Activated CD8-positive, alpha-beta memory T cell treated with anti-CD3 and anti-CD28 coated beads, Interleukin-2, amount 50 U/mL, for 24 hours (primary cell): ENCODE results near the gene GRAMD1B.
"Not testable (repeated sequence)": the region's sequence is repeated elsewhere in the genome, so short reads cannot be mapped to it uniquely, and the experiment has no call there.

Experiments
- DNase-seq: peaks from one replicate; pipeline ENCODE4 v3.0.0-alpha.2; 2020; ENCODE audit errors: extremely low read depth

The GRAMD1B gene

DNA sequence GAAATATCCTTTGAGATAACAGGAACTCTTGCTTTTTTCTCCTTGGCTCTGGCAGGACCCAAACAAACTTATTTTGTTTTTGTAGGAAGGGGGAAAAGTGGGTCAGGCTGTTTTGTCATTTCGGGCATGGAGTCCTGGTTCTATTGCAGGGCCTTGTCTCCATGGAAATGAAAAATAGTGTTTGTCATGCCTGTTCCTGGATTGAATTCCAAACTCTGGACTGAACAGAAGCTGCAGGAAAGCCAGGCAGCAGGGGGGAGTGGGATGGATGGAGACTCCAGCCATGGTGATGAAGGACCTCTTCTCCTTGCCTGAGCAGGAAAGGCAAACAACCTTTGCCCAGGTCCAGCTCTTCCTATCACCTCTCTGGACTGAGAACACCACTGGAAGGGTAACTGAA is 137.4 kb downstream of the GRAMD1B start:
- DNase-seq, result no peak

DNA sequence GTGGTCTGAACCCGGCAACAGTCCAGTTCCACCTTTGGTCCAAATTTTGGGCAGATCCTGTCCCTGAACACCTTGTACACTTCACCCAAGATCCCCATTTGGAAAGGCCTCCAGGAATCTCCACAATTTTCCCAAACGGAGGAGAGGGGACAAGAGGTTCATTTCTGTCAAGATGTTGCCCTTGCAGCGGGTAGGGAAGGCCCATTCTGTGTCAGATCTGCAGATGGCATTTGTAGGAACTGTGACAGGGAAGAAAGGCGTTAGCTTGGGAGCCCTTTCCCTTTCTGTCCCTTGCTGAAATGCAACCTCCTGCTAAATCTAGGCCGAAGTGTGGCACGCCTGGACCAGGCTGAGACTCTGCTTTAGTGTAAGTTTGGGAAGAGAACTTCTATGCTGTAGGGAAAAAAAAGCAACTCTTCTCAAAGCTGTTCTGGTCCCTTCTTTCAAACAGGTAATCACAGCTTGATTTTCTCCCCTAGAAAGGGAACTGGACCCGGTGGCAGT is 138.3 kb downstream of the GRAMD1B start:
- DNase-seq, result no peak

DNA sequence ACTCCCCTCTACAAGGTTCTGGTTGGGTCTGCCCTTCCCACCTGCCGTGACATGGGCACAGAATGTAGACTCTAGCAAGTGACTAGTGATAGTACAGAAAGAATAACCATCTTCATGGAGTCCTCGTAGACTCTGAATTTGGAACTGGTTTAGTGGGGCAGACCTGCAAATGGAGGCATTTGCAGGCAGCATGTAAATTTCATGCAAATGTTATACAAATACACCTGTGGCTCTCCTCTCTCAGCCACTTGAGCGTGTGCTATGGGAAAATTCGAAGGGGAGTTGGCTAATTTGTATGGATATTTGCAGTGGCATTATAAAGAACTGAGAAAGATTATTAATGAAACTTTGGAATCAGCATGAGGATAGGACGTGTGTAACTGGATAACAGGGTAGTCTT is 139.3 kb downstream of the GRAMD1B start:
- DNase-seq, result no peak

DNA sequence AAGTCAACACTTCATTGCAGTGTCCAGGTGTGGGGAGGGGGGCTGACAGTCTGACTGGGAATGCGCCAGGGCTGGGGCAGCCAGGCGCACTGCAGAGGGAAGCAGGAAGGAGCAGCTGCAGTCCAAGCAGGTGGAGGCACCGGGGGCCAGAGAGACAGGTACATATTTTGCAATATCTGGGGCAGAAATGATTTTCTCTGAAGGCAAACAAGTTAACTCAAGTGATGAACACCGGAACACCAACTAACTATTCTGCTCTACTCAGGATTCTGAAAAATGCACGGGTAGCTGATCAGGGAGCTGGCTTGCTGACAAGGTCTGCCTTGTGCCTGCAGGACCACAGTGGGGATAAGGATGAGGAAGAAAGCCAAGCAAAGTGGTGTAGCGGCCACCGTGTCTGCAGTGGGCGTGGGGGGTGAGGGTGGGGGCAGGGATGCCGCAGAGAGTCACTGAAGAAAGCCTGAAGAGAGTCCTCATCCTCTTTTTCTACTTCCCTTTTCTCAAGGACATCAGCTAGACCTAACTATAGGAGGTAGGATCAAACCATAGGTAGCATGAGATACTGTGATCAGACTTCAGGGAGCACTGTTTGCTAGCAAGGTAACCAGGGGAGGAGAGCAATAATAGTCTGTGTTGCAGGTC is 141.0 kb downstream of the GRAMD1B start:
- DNase-seq, result no peak

DNA sequence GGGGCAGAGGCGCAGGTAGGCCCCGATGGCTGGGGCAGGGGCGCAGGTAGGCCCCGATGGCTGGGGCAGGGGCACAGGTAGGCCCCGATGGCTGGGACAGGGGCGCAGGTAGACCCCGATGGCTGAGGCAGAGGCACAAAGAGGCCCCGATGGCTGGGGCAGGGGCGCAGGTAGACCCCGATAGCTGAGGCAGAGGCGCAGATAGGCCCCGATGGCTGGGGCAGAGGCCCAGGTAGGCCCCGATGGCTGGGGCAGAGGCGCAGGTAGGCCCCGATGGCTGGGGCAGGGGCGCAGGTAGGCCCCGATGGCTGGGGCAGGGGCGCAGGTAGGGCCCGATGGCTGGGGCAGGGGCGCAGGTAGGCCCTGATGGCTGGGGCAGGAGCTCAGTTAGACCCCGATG is 142.7 kb downstream of the GRAMD1B start:
- not testable (repeated sequence) for DNase-seq

DNA sequence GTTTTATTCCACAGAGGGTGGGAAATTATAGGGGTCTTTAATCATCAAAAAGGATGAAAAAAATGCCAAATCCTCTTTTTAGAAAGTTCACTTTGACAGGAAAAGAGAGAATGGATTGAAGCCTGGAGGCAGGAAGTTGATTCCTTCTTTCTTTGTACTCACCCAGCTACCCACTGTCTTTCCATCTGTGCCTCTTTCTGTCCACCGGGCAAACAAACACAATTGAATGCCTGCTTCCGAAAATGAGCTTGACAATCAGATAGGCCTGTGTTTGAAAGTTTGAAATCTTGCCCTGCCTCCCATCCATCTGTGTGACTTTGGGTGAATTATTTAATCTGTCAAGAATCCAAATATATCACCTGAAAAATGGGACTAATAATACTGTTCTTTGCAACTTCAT is 143.2 kb downstream of the GRAMD1B start:
- DNase-seq, result no peak

DNA sequence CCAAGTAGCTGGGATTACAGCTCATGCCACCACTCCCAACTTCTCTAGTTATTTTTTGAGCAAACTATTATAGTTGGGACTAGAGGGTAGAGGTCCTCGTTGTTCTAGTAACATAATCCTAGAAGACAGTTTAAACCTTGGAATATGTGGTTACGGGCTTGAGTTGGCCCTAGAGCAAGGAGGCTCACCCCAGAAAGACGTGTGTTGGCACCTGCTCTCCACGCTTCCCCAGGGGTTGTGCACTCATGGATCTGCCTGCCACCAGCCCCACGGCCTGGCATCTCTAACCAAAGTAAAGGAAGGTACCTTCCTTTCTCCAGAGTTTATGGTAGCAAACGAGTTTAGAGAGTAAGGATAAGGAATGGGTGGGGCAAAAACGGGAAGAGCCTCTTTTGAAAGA is 145.4 kb downstream of the GRAMD1B start:
- no peak for DNase-seq

DNA sequence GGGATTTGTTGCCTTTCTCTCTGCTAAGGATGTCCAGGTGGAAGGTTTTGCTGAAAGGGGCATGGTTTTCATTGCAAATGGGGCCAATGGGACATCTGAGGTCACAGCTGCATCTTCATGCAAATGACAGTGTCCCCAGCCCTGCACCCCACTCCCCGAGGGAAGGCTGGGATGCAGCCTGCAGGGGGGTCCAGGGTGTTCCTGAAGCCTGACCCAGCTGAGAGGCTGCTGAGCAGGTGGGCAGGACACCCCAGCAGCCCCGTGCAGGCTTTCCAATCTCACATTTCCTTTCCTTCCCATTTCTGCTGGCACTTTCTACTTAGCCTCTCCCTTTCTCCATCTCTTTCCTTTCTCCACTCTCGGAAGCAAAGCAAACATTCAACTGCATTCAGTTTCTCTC is 146.0 kb downstream of the GRAMD1B start:
- DNase-seq, result no peak

DNA sequence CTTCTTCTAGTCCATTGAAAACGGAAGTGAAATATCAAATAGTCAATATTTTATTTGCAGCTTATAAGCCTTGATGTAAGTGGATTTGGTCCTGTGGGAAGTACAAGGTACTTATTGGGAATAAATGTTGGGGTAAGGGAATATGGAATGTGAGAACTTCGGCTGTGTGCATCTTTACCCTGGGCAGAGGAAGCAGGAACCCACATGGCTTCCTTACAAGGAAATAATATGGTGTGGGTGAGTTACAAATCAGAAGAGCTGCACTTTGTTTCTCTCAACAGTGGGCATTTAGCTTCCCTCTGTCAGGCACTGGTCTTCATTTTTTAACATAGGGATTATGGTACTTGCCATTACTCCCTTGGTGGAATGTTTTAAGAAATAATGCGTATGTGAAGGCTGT is 146.4 kb downstream of the GRAMD1B start:
- no peak for DNase-seq

DNA sequence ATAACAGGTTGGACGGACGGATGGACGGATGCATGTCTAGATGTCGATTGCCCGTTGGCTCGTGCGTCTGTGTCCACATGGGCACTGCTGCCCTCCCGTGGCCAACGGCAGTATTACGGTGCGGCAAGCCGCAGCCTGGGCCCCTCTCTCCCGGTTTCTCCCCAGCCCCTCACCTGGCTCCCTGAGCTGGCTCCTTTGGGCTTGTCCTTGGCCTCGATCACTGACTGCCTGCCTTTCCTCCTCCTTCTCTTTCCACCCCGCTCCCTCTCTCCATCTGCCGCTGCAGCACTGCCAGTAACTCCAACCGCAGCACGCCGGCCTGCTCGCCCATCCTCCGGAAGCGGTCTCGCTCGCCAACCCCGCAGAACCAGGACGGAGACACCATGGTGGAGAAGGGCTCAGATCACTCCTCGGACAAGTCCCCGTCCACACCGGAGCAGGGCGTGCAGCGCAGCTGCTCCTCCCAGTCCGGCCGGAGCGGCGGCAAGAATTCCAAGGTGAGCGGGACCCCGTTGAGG is 147.1 kb downstream of the GRAMD1B start:
- DNase-seq, result peak; percentile 27

DNA sequence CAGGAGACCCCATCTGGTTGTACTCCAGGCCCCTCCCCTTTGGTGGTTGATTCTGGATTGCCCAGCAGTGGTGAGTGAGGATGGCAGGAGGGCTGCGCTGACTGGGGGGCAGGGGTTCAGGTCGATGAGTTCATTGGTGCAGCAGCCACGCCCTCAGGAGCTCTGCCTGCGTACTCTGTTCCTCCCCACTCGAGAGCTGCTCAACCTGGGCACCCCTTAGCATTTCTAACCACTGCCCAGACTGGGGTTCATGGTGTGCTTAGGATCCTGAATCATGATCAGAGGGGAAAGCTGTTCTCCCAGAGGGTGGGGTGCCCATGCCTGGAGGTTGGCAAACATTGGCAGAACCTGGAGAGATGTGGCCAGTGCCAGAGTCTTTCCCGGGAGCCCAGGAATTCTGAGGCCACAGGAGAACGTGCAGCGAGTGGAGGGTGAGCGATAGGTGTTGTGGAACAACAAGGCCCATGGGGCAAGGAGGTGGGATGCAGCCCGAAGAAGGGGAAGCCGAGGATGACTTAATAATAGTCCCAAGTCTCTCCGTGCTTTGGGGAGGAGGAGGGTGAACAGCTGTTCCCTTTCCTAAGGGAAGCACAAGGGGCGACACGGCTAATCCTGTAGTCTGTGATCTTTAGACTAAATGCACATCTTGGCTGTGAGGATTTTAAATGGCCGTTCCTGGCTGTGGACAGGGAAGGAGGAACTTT is 148.9 kb downstream of the GRAMD1B start:
- no peak for DNase-seq

DNA sequence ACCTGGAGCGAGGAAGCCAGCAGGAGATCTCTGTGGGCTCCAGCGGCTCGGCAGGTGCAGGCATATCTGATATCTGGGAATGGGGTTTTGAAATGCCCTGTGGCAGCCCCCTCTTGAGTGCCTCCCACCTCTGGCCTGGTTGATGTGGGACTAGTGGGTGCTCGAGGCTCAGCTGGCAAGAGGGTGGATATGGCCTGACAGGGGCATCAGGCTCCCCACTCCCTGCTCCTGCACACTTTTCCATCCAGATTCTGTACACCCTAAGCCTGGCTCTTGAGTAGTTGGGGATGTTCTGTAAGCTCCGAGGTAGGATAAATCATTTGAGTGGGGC is 149.4 kb downstream of the GRAMD1B start:
- no peak for DNase-seq

DNA sequence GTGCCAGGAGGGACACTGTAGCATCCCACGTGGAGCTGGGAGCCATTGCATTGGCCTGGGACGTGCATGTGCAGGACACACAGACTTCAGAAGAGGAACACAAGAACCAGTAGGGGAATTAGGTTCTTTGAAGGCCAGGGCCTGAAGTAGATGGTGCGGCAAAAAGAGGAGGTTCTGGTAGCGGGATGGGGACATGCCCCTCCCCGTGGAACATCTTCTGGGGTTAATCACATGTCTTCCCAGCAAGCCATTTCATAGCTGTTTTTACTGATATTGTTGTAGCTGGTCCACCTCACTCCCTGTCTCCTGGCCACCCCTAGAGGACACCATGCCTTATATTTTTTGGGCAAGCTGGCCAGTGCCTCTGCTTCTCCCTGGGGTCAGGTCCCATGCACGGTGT is 150.1 kb downstream of the GRAMD1B start:
- DNase-seq, result no peak

DNA sequence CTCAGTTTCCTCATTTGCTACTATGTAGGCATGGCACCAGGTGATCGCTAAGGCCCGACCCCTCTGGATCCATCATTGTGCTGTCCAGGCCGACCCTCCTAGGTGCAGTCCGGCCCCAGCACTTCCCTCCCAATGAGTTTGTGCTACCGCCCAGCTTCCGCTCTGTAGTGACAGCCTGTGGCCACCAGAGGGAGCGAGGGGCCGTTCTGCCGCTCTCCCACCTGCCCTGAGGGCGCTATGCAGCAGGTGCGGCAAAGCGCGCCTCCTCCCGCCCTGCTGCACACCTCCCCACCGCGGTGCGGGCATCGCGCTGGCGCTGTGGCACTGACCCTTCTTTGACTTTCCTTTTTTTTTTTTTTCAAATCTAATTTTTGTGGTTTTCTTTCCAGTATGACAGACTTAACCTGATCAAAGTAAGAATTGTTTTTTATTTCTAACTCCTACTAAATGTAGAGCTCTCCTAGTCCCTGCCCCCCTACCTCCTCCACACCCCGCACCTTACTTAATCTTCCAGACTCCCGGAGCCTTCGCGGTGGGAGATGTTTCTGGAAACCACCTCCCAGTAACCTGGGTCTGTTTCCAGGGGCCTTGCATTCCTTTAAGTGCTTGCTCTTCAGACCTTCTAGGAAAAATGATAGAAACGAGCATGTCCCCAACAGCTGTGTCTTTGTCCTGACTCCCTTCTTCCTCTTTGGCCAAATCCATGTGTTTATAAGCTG is 150.6 kb downstream of the GRAMD1B start:
- peak; percentile 19 for DNase-seq

DNA sequence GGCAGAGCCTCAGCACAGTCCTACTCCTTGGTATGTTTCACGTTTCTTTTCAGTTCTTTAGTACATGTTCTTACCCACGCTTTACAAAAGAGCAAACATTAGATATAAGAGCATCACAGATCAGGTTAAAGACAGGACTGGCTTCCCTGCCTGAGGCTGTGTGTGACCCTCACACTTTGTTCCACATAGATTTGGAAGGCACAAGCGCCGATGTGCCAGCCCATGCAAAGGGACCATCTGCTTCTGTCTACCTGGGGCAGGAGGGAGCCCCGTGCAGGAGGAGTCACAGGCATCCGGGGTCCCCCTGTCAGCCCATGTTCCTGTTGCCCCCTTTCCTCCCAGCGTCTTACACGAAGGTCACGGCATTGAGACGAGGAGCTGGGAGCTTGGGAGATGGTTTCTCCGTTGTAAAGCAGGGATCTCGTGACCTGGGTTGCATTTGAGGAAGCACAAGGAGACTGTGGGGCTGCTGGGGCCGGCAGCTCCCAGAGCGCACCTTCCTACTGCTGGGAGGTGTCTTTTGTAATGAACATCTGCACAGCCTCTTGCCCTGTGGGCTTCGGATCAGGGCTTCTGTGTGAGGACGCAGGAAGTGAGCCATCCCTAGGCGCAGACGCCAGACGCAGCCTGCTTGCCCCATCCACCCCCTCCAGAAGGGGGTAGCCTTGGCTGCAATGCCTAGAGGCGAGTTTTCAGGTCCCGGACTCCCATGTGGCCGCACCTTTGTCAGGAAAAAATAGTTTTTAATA is 151.8 kb downstream of the GRAMD1B start:
- no peak for DNase-seq

DNA sequence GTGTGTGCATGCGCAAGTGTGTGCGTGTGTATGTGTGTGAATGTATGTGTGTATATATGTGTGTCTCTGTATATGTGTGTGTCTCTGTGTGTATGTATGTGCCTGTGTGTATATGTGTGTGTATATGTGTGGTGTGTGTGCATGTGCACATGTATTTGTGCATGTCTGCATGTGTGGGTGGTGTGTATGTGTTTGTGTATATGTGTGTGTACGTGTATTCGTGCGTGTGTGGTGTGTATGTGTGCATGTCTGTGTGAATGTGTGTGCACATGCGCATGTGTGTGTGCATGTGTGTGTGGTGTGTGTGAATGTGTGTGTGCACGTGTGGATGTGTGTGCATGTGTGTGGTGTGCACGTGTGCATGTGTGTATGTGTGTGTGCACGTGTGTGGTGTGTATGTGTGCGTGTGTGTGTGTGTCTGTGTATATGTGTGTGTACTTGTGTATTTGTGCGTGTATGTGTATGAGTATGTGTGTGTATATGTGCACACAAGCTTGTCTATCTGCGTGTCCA is 153.0 kb downstream of the GRAMD1B start:
- no peak for DNase-seq

DNA sequence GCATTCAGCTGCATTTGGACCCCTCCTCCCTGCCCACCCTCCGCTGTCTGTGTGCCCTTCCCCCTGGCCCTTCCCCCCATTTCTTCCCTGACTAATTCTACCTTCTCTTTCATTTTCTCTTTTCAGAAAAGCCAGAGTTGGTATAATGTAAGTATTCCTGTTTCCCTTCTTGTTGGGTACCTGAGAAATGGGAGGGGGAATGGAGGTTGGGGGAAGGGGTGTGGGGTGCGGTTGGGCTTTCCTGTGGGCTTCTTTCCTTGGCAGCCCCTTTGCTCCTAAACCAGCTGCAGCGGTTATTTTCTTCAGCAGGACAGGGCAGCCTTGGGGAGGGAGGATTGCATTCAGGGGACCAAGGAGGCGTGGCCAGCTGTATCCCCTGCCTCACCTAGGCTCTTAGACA is 154.1 kb downstream of the GRAMD1B start:
- DNase-seq, result no peak

DNA sequence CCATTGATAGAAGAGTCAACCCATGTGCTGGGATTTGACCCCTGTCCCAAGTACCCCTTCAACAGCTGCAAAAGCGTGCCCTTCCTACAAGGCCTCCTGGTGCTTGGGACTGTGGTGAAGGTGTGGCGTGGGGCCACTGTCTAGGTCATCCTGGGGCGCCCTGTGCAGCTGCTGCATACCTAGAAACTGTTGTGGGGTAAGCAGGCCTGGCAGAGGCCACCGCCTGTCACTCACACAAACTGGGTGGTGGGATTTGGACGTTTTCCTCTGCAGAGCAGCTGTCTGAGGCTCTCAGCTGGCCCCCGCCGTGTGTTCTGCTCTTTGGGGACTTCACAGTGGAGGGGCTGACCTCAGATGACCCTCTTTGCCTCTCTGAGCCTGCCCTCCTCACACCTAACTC is 154.7 kb downstream of the GRAMD1B start:
- no peak for DNase-seq

DNA sequence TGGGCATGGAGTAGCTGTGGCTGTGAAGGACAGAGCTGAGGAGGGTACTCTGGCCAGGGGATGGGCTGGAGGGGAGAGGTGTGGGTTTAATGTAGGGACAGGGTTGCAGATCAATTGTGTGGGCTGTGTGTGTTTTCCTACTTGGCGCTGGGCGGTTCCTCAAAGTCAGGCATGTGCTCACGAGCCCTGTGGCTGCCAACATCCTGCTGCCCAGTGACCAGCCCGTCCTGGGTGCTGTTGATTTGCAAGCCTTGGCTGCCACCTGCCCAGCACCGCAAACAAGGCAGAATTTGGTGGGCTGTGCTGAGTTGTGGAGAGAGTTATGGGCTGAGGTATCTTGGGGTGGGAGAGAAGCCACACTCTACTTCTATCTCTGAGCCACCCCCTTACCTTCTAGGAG is 155.1 kb downstream of the GRAMD1B start:
- DNase-seq, result no peak

DNA sequence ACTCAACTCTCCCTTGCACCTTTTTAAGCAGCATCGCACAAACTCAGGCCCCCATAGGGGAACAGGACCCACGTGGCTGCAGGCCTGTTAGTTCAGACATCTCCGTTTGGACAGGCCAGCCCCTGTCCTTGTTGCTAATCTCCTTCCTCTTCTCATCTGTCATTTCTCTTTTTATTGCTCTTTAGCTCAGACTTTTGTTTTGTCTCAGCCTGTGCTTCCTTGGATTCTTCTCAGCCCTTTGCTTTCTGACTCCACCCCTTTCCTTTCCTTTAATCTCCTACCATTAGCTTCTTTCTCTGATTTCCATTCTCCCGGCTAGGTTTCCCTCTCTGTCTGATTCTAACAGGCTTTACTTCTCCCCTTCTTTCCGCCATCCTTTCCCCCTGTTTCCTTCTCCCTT is 155.6 kb downstream of the GRAMD1B start:
- no peak for DNase-seq

DNA sequence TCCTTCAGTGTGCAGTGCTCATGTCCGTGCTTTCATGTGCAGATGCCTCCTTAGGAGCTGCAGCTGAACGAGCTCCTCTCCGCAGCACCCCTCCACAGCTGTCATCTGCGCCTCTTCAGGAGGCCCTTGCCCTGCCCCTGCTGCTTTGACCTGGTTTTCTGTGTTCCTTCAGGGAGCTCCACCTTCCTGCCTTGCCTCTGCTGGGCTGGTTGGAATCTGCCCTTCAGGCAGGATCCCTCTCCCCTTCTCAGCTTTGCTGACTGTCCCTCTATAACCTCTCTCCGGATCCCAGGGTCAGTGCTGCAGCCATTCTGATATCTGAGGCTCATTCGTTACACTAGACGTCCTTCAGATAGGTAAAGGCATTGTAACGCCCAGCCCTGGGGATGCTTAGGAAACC is 156.5 kb downstream of the GRAMD1B start:
- no peak for DNase-seq

DNA sequence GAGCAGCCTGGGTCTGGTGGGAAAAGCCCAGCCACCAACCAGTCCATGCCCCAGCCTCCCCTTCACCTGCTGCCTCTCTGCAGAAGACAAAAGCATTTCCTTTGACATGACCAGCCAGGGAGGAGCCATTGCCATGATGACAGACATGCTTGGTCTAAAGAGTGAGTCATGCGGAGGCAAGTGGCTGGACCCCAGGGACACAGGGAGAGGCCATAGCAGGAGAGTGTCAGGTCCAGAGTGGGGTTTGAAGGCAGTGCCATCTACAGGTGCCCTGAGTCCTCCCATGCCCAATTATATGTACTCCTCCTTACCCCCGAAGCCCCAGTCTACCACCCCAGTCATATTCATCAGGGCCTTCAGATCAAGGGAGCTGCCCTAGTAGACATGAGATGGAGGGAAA is 157.0 kb downstream of the GRAMD1B start:
- DNase-seq, result no peak
